ENCODE data around the gene GNG2. TPM values are rescaled to one million over a fixed set of nuclear protein-coding genes. Genes with fewer than 3 reads are reported as not detected.

GNG2 gene
- total RNA-seq (36.8 TPM), polyA plus RNA-seq (ENCODE audit: insufficient read depth in 1 of 8, insufficient read length in 8 of 8, low replicate concordance in 1 of 8) (10 to 100 TPM; 34.8 to 90.2 (median 46.2) TPM)
- long read RNA-seq, donor 1, transcript GNG2-213 (4 exons, 2,125 nt) = major isoform, 10 of 10 reads
- long read RNA-seq, donor 1, partial matches to known transcripts = 0 of 10 reads
- long read RNA-seq, donor 1, other reads (novel, unspliced or antisense) = 0 of 10 reads
- long read RNA-seq, donor 2, partial matches to known transcripts = 0 of 1 reads
- long read RNA-seq, donor 2, other reads (novel, unspliced or antisense) = 0 of 1 reads
- long read RNA-seq, donor 3, transcript GNG2-213 (4 exons, 2,125 nt) = major isoform, 22 of 25 reads
- long read RNA-seq, donor 3, partial matches to known transcripts = 0 of 25 reads
- long read RNA-seq, donor 3, other reads (novel, unspliced or antisense) = 0 of 25 reads
- long read RNA-seq, donor 4, transcript GNG2-213 (4 exons, 2,125 nt) = major isoform, 15 of 16 reads
- long read RNA-seq, donor 4, partial matches to known transcripts = 0 of 16 reads
- long read RNA-seq, donor 4, other reads (novel, unspliced or antisense) = 0 of 16 reads
- long read RNA-seq, donor 5, transcript GNG2-213 (4 exons, 2,125 nt) = major isoform, 61 of 146 reads
- long read RNA-seq, donor 5, partial matches to known transcripts = 77 of 146 reads
- long read RNA-seq, donor 5, other reads (novel, unspliced or antisense) = 0 of 146 reads
- long read RNA-seq, donor 6, transcript GNG2-213 (4 exons, 2,125 nt) = major isoform, 23 of 26 reads
- long read RNA-seq, donor 6, partial matches to known transcripts = 0 of 26 reads
- long read RNA-seq, donor 6, other reads (novel, unspliced or antisense) = 0 of 26 reads
- long read RNA-seq, donor 7, transcript GNG2-213 (4 exons, 2,125 nt) = major isoform, 41 of 48 reads
- long read RNA-seq, donor 7, partial matches to known transcripts = 0 of 48 reads
- long read RNA-seq, donor 7, other reads (novel, unspliced or antisense) = 0 of 48 reads
- long read RNA-seq, donor 8, transcript GNG2-213 (4 exons, 2,125 nt) = major isoform, 23 of 33 reads
- long read RNA-seq, donor 8, partial matches to known transcripts = 7 of 33 reads
- long read RNA-seq, donor 8, other reads (novel, unspliced or antisense) = 0 of 33 reads
- long read RNA-seq, donor 9, transcript GNG2-213 (4 exons, 2,125 nt) = major isoform, 19 of 91 reads
- long read RNA-seq, donor 9, partial matches to known transcripts = 54 of 91 reads
- long read RNA-seq, donor 9, other reads (novel, unspliced or antisense) = 14 of 91 reads
- long read RNA-seq, donor 10, transcript GNG2-213 (4 exons, 2,125 nt) = major isoform, 26 of 29 reads
- long read RNA-seq, donor 10, partial matches to known transcripts = 0 of 29 reads
- long read RNA-seq, donor 10, other reads (novel, unspliced or antisense) = 0 of 29 reads
- long read RNA-seq, donor 11, transcript GNG2-213 (4 exons, 2,125 nt) = major isoform, 22 of 24 reads
- long read RNA-seq, donor 11, partial matches to known transcripts = 0 of 24 reads
- long read RNA-seq, donor 11, other reads (novel, unspliced or antisense) = 0 of 24 reads

DNA sequence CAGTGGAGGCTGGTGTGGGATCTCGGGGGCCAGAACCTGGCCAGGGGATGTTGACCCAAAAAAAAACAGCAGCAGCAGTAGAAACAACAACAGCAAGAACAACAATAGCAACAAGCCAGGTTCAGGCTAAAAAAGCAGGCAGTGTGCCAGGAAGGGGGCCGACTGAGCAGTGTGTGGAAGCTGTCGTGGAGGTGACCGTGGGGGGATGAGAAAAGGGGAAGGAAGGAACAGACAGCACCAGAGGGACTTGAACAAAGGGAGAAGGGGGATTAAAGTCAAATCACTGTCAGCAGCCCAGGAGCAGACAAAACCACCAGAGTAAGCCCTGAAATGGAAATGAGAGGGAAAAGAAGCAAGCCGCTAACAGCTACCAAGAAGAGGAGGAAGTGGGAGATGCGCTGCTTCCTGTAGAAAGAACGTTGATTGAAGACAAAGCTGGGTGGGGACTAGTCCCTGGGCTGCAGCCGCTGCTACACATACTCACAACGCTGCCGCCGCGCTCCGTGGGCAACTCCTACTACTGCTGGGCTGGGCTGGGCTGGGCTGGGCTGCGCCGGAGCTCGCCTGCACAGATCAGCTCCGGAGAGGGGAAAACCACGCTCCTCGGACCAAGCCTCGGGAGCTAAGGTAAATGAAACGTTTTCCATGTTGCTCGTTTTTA, at the start of gene GNG2:
TSS of gene GNG2 (plus strand) at position 449 of the 661 bp plus-strand sequence. CDS start 90,067 bp downstream, outside the sequence.
- Histone ChIP-seq H3K36me3 (ENCODE audit: control insufficient read depth, insufficient read depth, low read length) (no peaks in the 10 kb centered on the region), H3K27ac (ENCODE audit: low read length) (peak within 1 kb of the TSS; percentile 91), H3K27me3 (ENCODE audit: control insufficient read depth, insufficient read depth, low read length) (no peaks in the 10 kb centered on the region), H3K9me3 (replicated peaks; ENCODE audit: control insufficient read depth, low read depth, low read length) (no peaks in the 10 kb centered on the region), H3K4me3 (ENCODE audit: low read length) (peak within 1 kb of the TSS; percentile 61), H3K4me1 (ENCODE audit: control insufficient read depth, insufficient read depth, low read length) (peaks cover 11% of the 10 kb centered on the region)
- peak; percentile 93 for DNase-seq
- WGBS (ENCODE audit: insufficient coverage) = under 1% methylated on average over 17 of the region's 22 CpGs

DNA sequence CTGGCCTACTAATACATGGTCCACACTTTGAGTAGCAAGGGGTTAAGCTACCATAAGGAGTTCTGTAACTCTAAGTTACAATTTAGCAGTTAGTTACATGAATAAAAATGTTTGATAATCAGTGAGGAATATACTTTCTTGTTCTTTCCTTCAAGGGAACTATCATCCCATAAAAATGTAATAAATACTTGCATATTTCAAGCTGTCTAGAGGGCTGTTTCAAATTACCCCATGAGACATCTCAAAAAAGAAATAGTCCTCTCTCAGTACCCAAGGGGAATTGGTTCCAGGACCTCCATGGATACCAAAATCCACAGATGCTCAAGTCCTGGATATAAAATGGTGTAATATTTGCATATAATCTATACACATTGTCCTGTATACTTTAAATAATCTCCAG, 48.7 kb upstream of the GNG2 start:
- no peak overlapping the region for H3K4me3 ChIP-seq (ENCODE audit: low read length)
- no peak for DNase-seq
- H3K27ac ChIP-seq (ENCODE audit: low read length) = no peak overlapping the region
- peaks cover 4% of the 10 kb centered on the region for H3K9me3 ChIP-seq (replicated peaks; ENCODE audit: control insufficient read depth, low read depth, low read length)
- no peaks in the 10 kb centered on the region for H3K36me3 ChIP-seq (ENCODE audit: control insufficient read depth, insufficient read depth, low read length)
- no peaks in the 10 kb centered on the region for H3K27me3 ChIP-seq (ENCODE audit: control insufficient read depth, insufficient read depth, low read length)
- peaks cover 5% of the 10 kb centered on the region for H3K4me1 ChIP-seq (ENCODE audit: control insufficient read depth, insufficient read depth, low read length)

DNA sequence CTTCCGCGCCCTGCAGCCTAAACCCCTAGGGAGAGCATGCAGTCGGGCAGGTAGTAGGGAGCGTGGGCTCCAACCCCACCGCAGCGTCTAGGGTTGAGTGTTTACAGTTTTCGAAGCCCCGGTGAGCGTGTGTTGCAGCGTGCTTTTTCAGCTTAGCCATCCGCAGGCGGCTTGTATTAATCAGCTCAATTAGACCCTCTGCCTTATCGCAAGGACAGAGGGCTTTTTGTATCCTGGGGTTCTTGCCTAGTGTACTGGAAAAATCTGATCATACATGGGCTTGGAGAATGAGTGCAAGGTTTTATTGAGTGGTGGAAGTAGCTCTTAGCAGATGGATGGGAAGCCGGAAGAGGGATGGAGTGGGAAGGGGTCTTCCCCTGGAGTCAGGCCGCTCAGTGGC, 44.4 kb upstream of the GNG2 start:
- Histone ChIP-seq H3K9me3 (replicated peaks; ENCODE audit: control insufficient read depth, low read depth, low read length) (no peaks in the 10 kb centered on the region), H3K27me3 (ENCODE audit: control insufficient read depth, insufficient read depth, low read length) (no peaks in the 10 kb centered on the region), H3K27ac (ENCODE audit: low read length) (no peak overlapping the region), H3K4me1 (ENCODE audit: control insufficient read depth, insufficient read depth, low read length) (no peaks in the 10 kb centered on the region), H3K36me3 (ENCODE audit: control insufficient read depth, insufficient read depth, low read length) (no peaks in the 10 kb centered on the region), H3K4me3 (ENCODE audit: low read length) (no peak overlapping the region)
- WGBS (ENCODE audit: insufficient coverage) = 73% methylated on average over 14 of the region's 15 CpGs
- no peak for DNase-seq

DNA sequence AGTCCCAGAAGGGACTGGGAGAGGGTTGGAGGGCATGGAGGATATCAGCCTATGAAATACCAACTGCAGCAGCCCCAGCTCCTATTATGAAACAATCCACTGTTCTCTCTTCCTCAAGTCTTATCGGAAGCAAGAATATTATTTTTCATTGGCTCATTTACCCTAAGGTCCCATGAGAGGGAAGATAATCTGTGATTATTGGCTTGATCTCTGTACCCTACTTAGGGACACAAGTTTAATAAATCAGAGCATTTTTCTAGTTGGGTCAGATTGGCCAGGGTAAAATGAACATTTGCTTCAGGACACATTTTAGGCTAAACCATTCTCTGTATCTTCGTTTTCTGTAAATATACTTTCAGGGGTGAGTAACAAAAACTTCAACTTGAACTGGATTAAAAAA, 43.1 kb upstream of the GNG2 start:
- Histone ChIP-seq H3K9me3 (replicated peaks; ENCODE audit: control insufficient read depth, low read depth, low read length) (no peaks in the 10 kb centered on the region), H3K4me3 (ENCODE audit: low read length) (no peak overlapping the region), H3K4me1 (ENCODE audit: control insufficient read depth, insufficient read depth, low read length) (no peaks in the 10 kb centered on the region), H3K27me3 (ENCODE audit: control insufficient read depth, insufficient read depth, low read length) (no peaks in the 10 kb centered on the region), H3K27ac (ENCODE audit: low read length) (no peak overlapping the region), H3K36me3 (ENCODE audit: control insufficient read depth, insufficient read depth, low read length) (no peaks in the 10 kb centered on the region)
- DNase-seq = no peak
- WGBS (ENCODE audit: insufficient coverage) = no CpG with 5 or more reads among the region's 2 CpGs

DNA sequence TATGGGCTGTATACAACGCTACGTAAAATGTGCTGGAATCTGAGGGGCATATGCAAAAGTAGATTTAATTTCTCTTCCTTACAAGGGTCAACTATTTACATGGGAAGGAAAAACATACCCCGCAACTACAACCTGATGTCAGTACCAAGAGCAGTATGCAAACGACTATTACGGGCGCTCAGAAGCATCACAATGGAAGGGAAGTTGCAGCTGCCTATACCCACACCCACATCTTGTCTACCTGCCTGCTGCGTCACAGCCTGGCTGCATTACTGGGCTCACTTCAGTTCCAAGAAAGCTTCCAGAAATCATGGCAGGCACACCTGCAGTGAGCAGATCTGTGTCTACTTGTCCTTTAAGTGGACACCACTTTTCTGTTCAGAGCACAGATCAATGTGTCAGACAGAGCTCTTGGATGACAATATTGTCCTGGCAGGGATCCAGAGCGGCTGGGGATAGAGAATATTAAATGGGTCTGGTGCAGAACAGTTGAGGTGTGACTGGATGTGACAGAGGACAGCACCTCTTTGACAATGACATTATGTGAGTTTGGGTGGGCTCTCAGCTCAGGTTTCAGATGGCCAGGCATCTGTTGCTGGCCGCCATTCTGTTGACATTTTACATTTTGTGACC, 41.5 kb upstream of the GNG2 start:
- Histone ChIP-seq H3K9me3 (replicated peaks; ENCODE audit: control insufficient read depth, low read depth, low read length) (no peaks in the 10 kb centered on the region), H3K27ac (ENCODE audit: low read length) (no peak overlapping the region), H3K4me3 (ENCODE audit: low read length) (no peak overlapping the region), H3K4me1 (ENCODE audit: control insufficient read depth, insufficient read depth, low read length) (no peaks in the 10 kb centered on the region), H3K36me3 (ENCODE audit: control insufficient read depth, insufficient read depth, low read length) (no peaks in the 10 kb centered on the region), H3K27me3 (ENCODE audit: control insufficient read depth, insufficient read depth, low read length) (no peaks in the 10 kb centered on the region)
- DNase-seq = no peak
- 59% methylated on average over 4 of the region's 9 CpGs for WGBS (ENCODE audit: insufficient coverage)

DNA sequence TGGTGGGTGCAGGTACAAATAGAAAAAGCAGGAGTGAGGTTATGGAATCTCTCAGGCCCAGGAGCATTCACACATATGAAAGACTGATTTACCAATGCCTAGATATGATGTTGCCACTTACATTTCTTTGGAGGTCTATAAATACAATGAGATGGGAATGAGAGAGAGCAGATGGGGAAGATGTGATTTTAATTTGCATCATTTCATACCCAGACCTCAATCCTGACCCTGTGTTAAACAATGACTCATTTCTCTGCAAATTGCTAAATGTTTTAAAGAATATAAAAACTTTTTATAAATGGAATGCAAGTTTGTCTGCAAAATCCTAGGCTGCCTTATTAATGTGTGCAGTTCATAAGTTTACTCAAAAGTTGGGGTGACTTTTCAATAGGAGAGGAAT, 38.6 kb upstream of the GNG2 start:
- DNase-seq = no peak
- Histone ChIP-seq H3K36me3 (ENCODE audit: control insufficient read depth, insufficient read depth, low read length) (no peaks in the 10 kb centered on the region), H3K4me3 (ENCODE audit: low read length) (no peak overlapping the region), H3K4me1 (ENCODE audit: control insufficient read depth, insufficient read depth, low read length) (no peaks in the 10 kb centered on the region), H3K27ac (ENCODE audit: low read length) (no peak overlapping the region), H3K27me3 (ENCODE audit: control insufficient read depth, insufficient read depth, low read length) (no peaks in the 10 kb centered on the region), H3K9me3 (replicated peaks; ENCODE audit: control insufficient read depth, low read depth, low read length) (no peaks in the 10 kb centered on the region)

DNA sequence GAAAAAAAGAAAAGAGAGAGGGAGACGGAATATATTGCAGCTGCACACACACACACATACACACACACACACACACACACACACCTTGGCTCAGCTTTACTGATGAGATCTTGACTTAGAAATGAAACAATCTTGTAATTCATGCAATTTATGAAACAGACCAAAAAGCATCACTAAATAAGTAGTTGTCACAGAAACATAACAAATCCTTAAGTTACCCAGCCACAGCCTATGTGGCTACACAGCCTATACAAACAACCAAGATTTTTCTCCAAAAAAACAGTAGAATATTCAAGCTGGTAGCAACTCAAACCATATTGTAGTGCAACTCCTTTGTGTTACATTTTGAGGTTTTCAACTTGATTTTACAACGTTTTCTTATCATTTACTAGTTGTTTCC, 37.9 kb upstream of the GNG2 start:
- Histone ChIP-seq H3K27me3 (ENCODE audit: control insufficient read depth, insufficient read depth, low read length) (no peaks in the 10 kb centered on the region), H3K4me1 (ENCODE audit: control insufficient read depth, insufficient read depth, low read length) (no peaks in the 10 kb centered on the region), H3K36me3 (ENCODE audit: control insufficient read depth, insufficient read depth, low read length) (no peaks in the 10 kb centered on the region), H3K4me3 (ENCODE audit: low read length) (no peak overlapping the region), H3K27ac (ENCODE audit: low read length) (no peak overlapping the region), H3K9me3 (replicated peaks; ENCODE audit: control insufficient read depth, low read depth, low read length) (no peaks in the 10 kb centered on the region)
- WGBS (ENCODE audit: insufficient coverage) = 33% methylated on average over 1 of the region's 2 CpGs
- DNase-seq = no peak

DNA sequence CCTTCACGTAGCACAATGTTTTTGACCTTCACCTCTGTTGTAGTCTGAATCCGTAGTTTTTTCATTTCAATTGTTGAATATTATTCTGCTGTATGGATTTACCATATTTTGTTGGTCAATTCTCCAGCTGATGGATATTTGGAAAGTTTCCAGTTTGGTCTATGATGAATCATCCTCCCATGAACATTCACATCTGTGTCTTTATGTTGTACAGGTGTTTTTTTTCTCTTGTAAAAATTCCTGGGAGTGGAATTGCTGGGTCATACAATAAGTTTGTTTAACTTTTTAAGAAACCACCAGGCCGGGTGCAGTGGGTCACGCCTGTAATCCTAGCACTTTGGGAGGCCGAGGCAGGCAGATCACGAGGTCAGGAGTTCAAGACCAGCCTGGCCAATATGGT, 36.7 kb upstream of the GNG2 start:
- H3K36me3 ChIP-seq (ENCODE audit: control insufficient read depth, insufficient read depth, low read length) = no peaks in the 10 kb centered on the region
- 27% methylated on average over 4 of the region's 6 CpGs for WGBS (ENCODE audit: insufficient coverage)
- no peaks in the 10 kb centered on the region for H3K4me1 ChIP-seq (ENCODE audit: control insufficient read depth, insufficient read depth, low read length)
- no peaks in the 10 kb centered on the region for H3K9me3 ChIP-seq (replicated peaks; ENCODE audit: control insufficient read depth, low read depth, low read length)
- H3K27me3 ChIP-seq (ENCODE audit: control insufficient read depth, insufficient read depth, low read length) = no peaks in the 10 kb centered on the region
- H3K4me3 ChIP-seq (ENCODE audit: low read length) = no peak overlapping the region
- DNase-seq = no peak
- no peak overlapping the region for H3K27ac ChIP-seq (ENCODE audit: low read length)

DNA sequence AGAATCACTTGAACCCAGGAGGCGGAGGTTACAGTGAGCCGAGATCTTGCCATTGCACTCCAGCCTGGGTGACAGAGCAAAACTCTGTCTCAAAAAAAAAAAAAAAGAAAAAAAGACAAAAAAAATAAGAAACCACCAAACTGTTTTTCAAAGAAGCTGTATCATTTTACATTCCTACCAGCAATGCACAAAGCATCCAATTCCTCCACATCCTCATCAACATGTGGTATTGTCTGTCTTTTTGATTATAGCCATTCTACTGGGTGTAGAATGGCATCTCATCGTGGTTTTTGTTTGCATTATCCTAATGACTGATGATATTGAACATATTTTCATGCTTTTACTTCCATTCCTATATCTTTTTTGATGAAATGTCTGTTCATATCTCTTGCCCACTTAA, 36.2 kb upstream of the GNG2 start:
- H3K4me1 ChIP-seq (ENCODE audit: control insufficient read depth, insufficient read depth, low read length) = no peaks in the 10 kb centered on the region
- WGBS (ENCODE audit: insufficient coverage) = no CpG with 5 or more reads among the region's 3 CpGs

More for the DNA sequence above, 36.2 kb upstream of the GNG2 start:
- no peaks in the 10 kb centered on the region for H3K27me3 ChIP-seq (ENCODE audit: control insufficient read depth, insufficient read depth, low read length)
- H3K27ac ChIP-seq (ENCODE audit: low read length) = no peak overlapping the region
- no peaks in the 10 kb centered on the region for H3K9me3 ChIP-seq (replicated peaks; ENCODE audit: control insufficient read depth, low read depth, low read length)
- H3K36me3 ChIP-seq (ENCODE audit: control insufficient read depth, insufficient read depth, low read length) = no peaks in the 10 kb centered on the region
- H3K4me3 ChIP-seq (ENCODE audit: low read length) = no peak overlapping the region
- DNase-seq = no peak

Measured in muscle of leg (tissue), 16 donors.